H9 (cell line): Measurements from ENCODE around the gene AANAT. TPM values are rescaled to one million over a fixed set of nuclear protein-coding genes. Genes with fewer than 3 reads are reported as not detected.
A peak's percentile ranks its signal among the peaks of the same experiment; 100 is the strongest.

Experiments used
- DNase-seq: peaks from one replicate; pipeline ENCODE4 v3.0.0-alpha.2; 2017
- H2AFZ ChIP-seq: one replicate; pipeline ENCODE4 v1.6.1; 2013; ENCODE audit warnings: mild to moderate bottlenecking, low read length, control low read depth, moderate library complexity
- H2AK5ac ChIP-seq: 2 replicates; pipeline ENCODE4 v1.6.1; 2013; ENCODE audit warnings: low read length, control low read depth, mixed read lengths; ENCODE audit not compliant: insufficient read length
- H2BK120ac ChIP-seq: one replicate; pipeline ENCODE4 v1.6.1; 2013; ENCODE audit warnings: low read depth, mild to moderate bottlenecking, low read length, control low read depth, inconsistent platforms; ENCODE audit not compliant: poor library complexity, severe bottlenecking
- H2BK12ac ChIP-seq: 2 replicates; pipeline ENCODE4 v1.6.1; 2013; ENCODE audit warnings: low read length, control low read depth, mixed read lengths, low read depth; ENCODE audit not compliant: insufficient read length
- H2BK15ac ChIP-seq: 2 replicates; pipeline ENCODE4 v1.6.1; 2013; ENCODE audit warnings: low read depth, low read length, control low read depth
- H2BK20ac ChIP-seq: one replicate; pipeline ENCODE4 v1.6.1; 2013; ENCODE audit warnings: low read depth, mild to moderate bottlenecking, low read length, control low read depth, inconsistent platforms; ENCODE audit not compliant: poor library complexity, severe bottlenecking
- H2BK5ac ChIP-seq: 2 replicates; pipeline ENCODE4 v1.6.1; 2013; ENCODE audit warnings: low read length, control low read depth, mixed read lengths; ENCODE audit not compliant: insufficient read length
- H3K14ac ChIP-seq: 2 replicates; pipeline ENCODE4 v1.6.1; 2013; ENCODE audit warnings: low read length, control low read depth; ENCODE audit not compliant: insufficient read depth
- H3K18ac ChIP-seq: 2 replicates; pipeline ENCODE4 v1.6.1; 2013; ENCODE audit warnings: low read depth, mild to moderate bottlenecking, mixed read lengths, low read length, control low read depth; ENCODE audit not compliant: insufficient read length
- H3K23ac ChIP-seq: 2 replicates; pipeline ENCODE4 v1.6.1; 2013; ENCODE audit warnings: low read length, control low read depth, mixed read lengths, low read depth; ENCODE audit not compliant: insufficient read length
- H3K23me2 ChIP-seq: 2 replicates; pipeline ENCODE4 v1.6.1; 2013; ENCODE audit warnings: low read depth, mild to moderate bottlenecking, mixed read lengths, low read length, control low read depth; ENCODE audit not compliant: insufficient read length, poor library complexity, severe bottlenecking
- H3K27ac ChIP-seq: 2 replicates; pipeline ENCODE4 v1.5.1; 2013; ENCODE audit warnings: low read length, control low read depth, mixed read lengths, low read depth; ENCODE audit not compliant: insufficient read length
- H3K27me3 ChIP-seq: 2 replicates; pipeline ENCODE4 v1.6.1; 2013; ENCODE audit warnings: low read length, control low read depth, inconsistent platforms; ENCODE audit not compliant: insufficient read depth
- H3K4ac ChIP-seq: 2 replicates; pipeline ENCODE4 v1.6.1; 2013; ENCODE audit warnings: low read depth, mild to moderate bottlenecking, control low read depth, inconsistent platforms, low read length, moderate library complexity
- H3K4me1 ChIP-seq: 2 replicates; pipeline ENCODE4 v1.6.1; 2013; ENCODE audit warnings: low read length, control low read depth, inconsistent platforms; ENCODE audit not compliant: insufficient read depth
- H3K4me2 ChIP-seq: 2 replicates; pipeline ENCODE4 v1.6.1; 2013; ENCODE audit warnings: low read length, control low read depth, mixed read lengths; ENCODE audit not compliant: insufficient read length, insufficient read depth
- H3K56ac ChIP-seq: 2 replicates; pipeline ENCODE4 v1.6.1; 2013; ENCODE audit warnings: low read depth, mild to moderate bottlenecking, mixed read lengths, low read length, control low read depth; ENCODE audit not compliant: insufficient read length
- H3K79me1 ChIP-seq: 2 replicates; pipeline ENCODE4 v1.6.1; 2013; ENCODE audit warnings: low read depth, mild to moderate bottlenecking, moderate library complexity, low read length, control low read depth, inconsistent platforms; ENCODE audit not compliant: insufficient read depth, poor library complexity, severe bottlenecking
- H3K79me2 ChIP-seq: 2 replicates; pipeline ENCODE4 v1.6.1; 2013; ENCODE audit warnings: low read length, control low read depth, inconsistent platforms; ENCODE audit not compliant: insufficient read depth
- H3K9ac ChIP-seq: 2 replicates; pipeline ENCODE4 v1.6.1; 2013; ENCODE audit warnings: low read length, control low read depth, mixed read lengths; ENCODE audit not compliant: insufficient read length; ENCODE audit errors: extremely low read depth
- H3K9me3 ChIP-seq: one replicate; pipeline ENCODE4 v1.6.1; 2013; ENCODE audit warnings: low read depth, low read length, inconsistent platforms; ENCODE audit not compliant: control insufficient read depth
- H3T11ph ChIP-seq: one replicate; pipeline ENCODE4 v1.6.1; 2013; ENCODE audit warnings: mild to moderate bottlenecking, low read length, control low read depth, inconsistent platforms
- H4K20me1 ChIP-seq: one replicate; pipeline ENCODE4 v1.6.1; 2013; ENCODE audit not compliant: control insufficient read depth, insufficient read length, insufficient read depth
- H4K5ac ChIP-seq: 2 replicates; pipeline ENCODE4 v1.6.1; 2013; ENCODE audit warnings: low read depth, mild to moderate bottlenecking, mixed read lengths, low read length, control low read depth; ENCODE audit not compliant: insufficient read length
- H4K8ac ChIP-seq: replicated peaks from 2 replicates; pipeline ENCODE4 v1.6.1; 2013; ENCODE audit warnings: low read length, control low read depth, mixed read lengths, low read depth; ENCODE audit not compliant: insufficient read length
- H4K91ac ChIP-seq: 2 replicates; pipeline ENCODE4 v1.6.1; 2013; ENCODE audit warnings: low read depth, mild to moderate bottlenecking, moderate library complexity, mixed read lengths, low read length, control low read depth; ENCODE audit not compliant: insufficient read length
- H3K27ac Mint-ChIP-seq, 3 experiments: 2 replicates in 2 of 3; 3 replicates in 1 of 3; pipeline ENCODE4 v1.8.0; 2020 to 2021; ENCODE audit warnings: mixed read lengths in 3 of 3, mild to moderate bottlenecking in 1 of 3, moderate library complexity in 1 of 3
- H3K27me3 Mint-ChIP-seq: 2 replicates; pipeline ENCODE4 v1.8.0; 2021; ENCODE audit warnings: low read depth, mild to moderate bottlenecking, moderate library complexity, mixed read lengths
- H3K36me3 Mint-ChIP-seq, 3 experiments: 2 replicates in 2 of 3; 3 replicates in 1 of 3; pipeline ENCODE4 v1.8.0; 2020 to 2021; ENCODE audit warnings: low read depth in 3 of 3, mixed read lengths in 3 of 3; ENCODE audit not compliant: insufficient read depth in 1 of 3
- H3K4me1 Mint-ChIP-seq, 2 experiments: 2 replicates each; pipeline ENCODE4 v1.8.0; 2020; ENCODE audit warnings: mixed read lengths in 2 of 2
- H3K4me3 Mint-ChIP-seq, 2 experiments: 2 replicates in 1 of 2; 3 replicates in 1 of 2; pipeline ENCODE4 v1.8.0; 2020 to 2021; ENCODE audit warnings: mild to moderate bottlenecking in 2 of 2, mixed read lengths in 2 of 2, moderate library complexity in 1 of 2
- H3K9me3 Mint-ChIP-seq, 2 experiments: 2 replicates in 1 of 2; 3 replicates in 1 of 2; pipeline ENCODE4 v1.8.0; 2020; ENCODE audit warnings: mild to moderate bottlenecking in 2 of 2, mixed read lengths in 2 of 2, moderate library complexity in 1 of 2
- CTCF ChIP-seq: fragments of 200-600 bp; sonication (generic); conservative IDR thresholded peaks from 3 replicates; pipeline ENCODE4 v1.8.0; 2021; ENCODE audit warnings: antibody characterized with exemption, mild to moderate bottlenecking
- whole genome bisulfite sequencing: extraction: QIAGEN DNeasy Blood & Tissue Kit; methylation state at CpG from one replicate; pipeline ENCODE4 v1.1.7; 2013; ENCODE audit warnings: missing lambda C conversion rate, low lambda C conversion rate, mixed read lengths; ENCODE audit not compliant: insufficient read length; ENCODE audit errors: extremely low coverage; 5-methylcytosine and 5-hydroxymethylcytosine counted together
- total RNA-seq: library from RNA; stranded (reverse); gene quantifications from 2 replicates; pipeline ENCODE4 v1.2.1, GENCODE V29; 2021

The AANAT gene
- total RNA-seq, 1 experiment from 2014 or later = 0.55 TPM

- no peak overlapping the region for H3K4me2 ChIP-seq
Observed at GRCh38 chr17:76442341-76443338, 24.8 kb upstream of the AANAT start.

More at GRCh38 chr17:76442341-76443338, 24.8 kb upstream of the AANAT start:
- Histone ChIP-seq H2BK15ac (no peak overlapping the region), H3K23me2 (no peaks in the 10 kb centered on the region), H3K56ac (no peak overlapping the region), H3K18ac (no peak overlapping the region), H3K9ac (no peak overlapping the region), H3K27ac (no peak overlapping the region), H3K27me3 (no peaks in the 10 kb centered on the region), H3K4me1 (peaks cover 57% of the 10 kb centered on the region), H4K20me1 (no peaks in the 10 kb centered on the region), H3K23ac (no peak overlapping the region), H4K5ac (no peak overlapping the region), H3T11ph (no peak overlapping the region), H3K79me1 (peaks cover 4% of the 10 kb centered on the region), H2AK5ac (peak overlapping the region; percentile 7), H2BK5ac (no peak overlapping the region), H3K4ac (no peak overlapping the region), H3K79me2 (peaks cover 42% of the 10 kb centered on the region; the same call in 1 of the 2 replicates), H3K9me3 (no peaks in the 10 kb centered on the region), H2BK20ac (no peak overlapping the region), H4K91ac (no peak overlapping the region), H4K8ac (no peak overlapping the region), H3K14ac (no peak overlapping the region), H2AFZ (no peak overlapping the region), H2BK12ac (no peak overlapping the region), H2BK120ac (no peak overlapping the region)
- no peak for TF ChIP-seq CTCF
- peak overlapping the region; percentile 50 to 94 (median 54) for H3K27ac Mint-ChIP-seq
- H3K9me3 Mint-ChIP-seq = no peaks in the 10 kb centered on the region; a peak in 1 of 5 replicates
- H3K4me1 Mint-ChIP-seq = peaks cover 81 to 89% of the 10 kb centered on the region in 2 experiments
- DNase-seq = no peak
- peaks cover 0 to 4% (median 3%) of the 10 kb centered on the region in 3 experiments; a peak in 4 of 7 replicates for H3K36me3 Mint-ChIP-seq
- no peaks in the 10 kb centered on the region for H3K27me3 Mint-ChIP-seq
- WGBS = no CpG with 5 or more reads among the region's 8 CpGs
- H3K4me3 Mint-ChIP-seq = peak overlapping the region in 1 of 2 experiments; percentile 45; a peak in 1 of 5 replicates
